ENCODE results near the gene ARFRP1. TPM values are rescaled to one million over a fixed set of nuclear protein-coding genes. Genes with fewer than 3 reads are reported as not detected.
A peak's percentile ranks its signal among the peaks of the same experiment; 100 is the strongest.

Gene ARFRP1
- total and polyA plus RNA-seq, 2 of the 4 experiments (the other 2 are of a cell fraction) = 25.3 to 36.6 TPM

DNA sequence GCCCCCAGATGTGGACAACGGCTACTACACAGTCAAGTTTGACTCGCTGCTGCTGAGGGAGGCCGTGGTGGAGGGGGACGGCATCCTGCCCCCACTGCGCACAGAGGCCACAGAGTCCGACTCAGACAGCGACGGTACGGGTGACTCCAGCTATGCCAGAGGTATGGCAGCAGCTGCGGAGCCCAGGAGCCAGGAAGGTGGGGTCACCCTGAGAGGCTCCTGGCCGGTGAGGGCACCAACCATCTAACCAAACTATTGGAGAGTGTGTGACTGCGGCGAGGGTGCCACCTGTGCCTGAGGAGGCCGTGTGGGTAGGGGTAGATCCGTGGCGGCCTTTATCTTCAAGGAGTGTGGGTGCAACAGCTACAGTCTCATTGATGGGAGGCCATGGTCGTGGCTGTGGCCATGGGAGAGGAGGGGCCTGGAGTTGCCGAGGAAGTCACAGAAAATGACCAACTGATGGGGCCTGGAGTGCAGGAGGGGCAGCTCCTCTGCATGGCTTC is 25.9 kb upstream of the ARFRP1 start:
- Histone ChIP-seq H3K36me3 (ENCODE audit: control insufficient read depth, insufficient read depth, low read length) (peaks cover 39% of the 10 kb centered on the region), H4K20me1 (ENCODE audit: insufficient read depth, low read length) (peaks cover 39% of the 10 kb centered on the region), H3K4me1 (ENCODE audit: control insufficient read depth, insufficient read depth, low read length) (no peaks in the 10 kb centered on the region), H4K8ac (ENCODE audit: low read depth in 2 of 2, low read length in 2 of 2) (no peak overlapping the region), H4K5ac (ENCODE audit: low read depth, low read length) (no peak overlapping the region), H3K79me1 (ENCODE audit: low read depth in 1 of 2, low read length in 2 of 2) (peaks cover 21 to 55% of the 10 kb centered on the region in 2 experiments), H2AFZ (replicated peaks; ENCODE audit: low read length, poor library complexity) (no peak overlapping the region), H3K23ac (ENCODE audit: low read depth, low read length) (no peak overlapping the region), H3K9ac (ENCODE audit: low read depth, low read length) (no peak overlapping the region), H4K91ac (ENCODE audit: insufficient read depth, low read depth, low read length) (no peak overlapping the region), H3K4ac (ENCODE audit: low read depth, low read length) (no peak overlapping the region), H3K9me3 (ENCODE audit: control insufficient read depth, insufficient read depth, low read length) (no peaks in the 10 kb centered on the region), H2AK5ac (ENCODE audit: low read depth, low read length) (no peak overlapping the region), H2BK120ac (ENCODE audit: low read depth, low read length) (no peak overlapping the region), H2BK15ac (ENCODE audit: low read depth, low read length) (no peak overlapping the region), H3K56ac (ENCODE audit: extremely low read depth, insufficient read depth, low read length) (no peak overlapping the region), H3K4me3 (ENCODE audit: insufficient read depth, low read depth, low read length) (no peak overlapping the region), H3K4me2 (ENCODE audit: low read depth, low read length) (no peak overlapping the region), H2AK9ac (replicated peaks; ENCODE audit: low read depth, low read length, poor library complexity) (peak overlapping the region; percentile 63), H3K27ac (ENCODE audit: insufficient read depth, low read length) (no peak overlapping the region), H2BK20ac (ENCODE audit: low read depth, low read length) (no peak overlapping the region), H3K14ac (replicated peaks; ENCODE audit: low read depth, low read length) (no peak overlapping the region), H3K9me1 (ENCODE audit: insufficient read depth, low read length) (peaks cover 19% of the 10 kb centered on the region), H3K18ac (ENCODE audit: low read depth, low read length) (no peak overlapping the region), H2BK5ac (ENCODE audit: low read depth, low read length, poor library complexity, severe bottlenecking) (no peak overlapping the region), H3K27me3 (ENCODE audit: control insufficient read depth, insufficient read depth, low read length) (no peaks in the 10 kb centered on the region)
- ChIA-PET CTCF (no interaction called here), POLR2A (ENCODE audit: unreplicated experiment) (no interaction called here)
- 89% methylated on average over 6 of the region's 18 CpGs; no CpG with 5 or more reads in 1 of the 2 experiments for WGBS, 2 experiments (ENCODE audit: extremely low coverage in 2 of 2, insufficient read length in 1 of 2)
- intact Hi-C loops (cut with micrococcal nuclease) (no loop called here), in situ Hi-C loops (cut with MboI; ENCODE audit: low sequenced_read_pairs) (no loop called here), dilution Hi-C loops (cut with HindIII; ENCODE audit: low sequenced_read_pairs, unreplicated experiment) (no loop called here)
- no TSS peak for BruUV-seq (replicated peaks)
- DNase-seq = no peak
- ATAC-seq (ENCODE audit: low read depth) = no peak
- TF ChIP-seq RCOR1 (IDR thresholded peaks at IDR 0.05; ENCODE audit: insufficient replicate concordance, low read length) (no peak), BHLHE40 (IDR thresholded peaks at IDR 0.05; ENCODE audit: low read depth, low read length) (no peak), RFX5 (IDR thresholded peaks at IDR 0.05; ENCODE audit: low read depth, low read length) (no peak), MAFK (IDR thresholded peaks at IDR 0.05; ENCODE audit: low read depth, low read length) (no peak), CEBPB (IDR thresholded peaks at IDR 0.05; ENCODE audit: low read depth, low read length) (no peak), NFE2L2 (IDR thresholded peaks at IDR 0.05; ENCODE audit: low read depth, low read length) (no peak), FOS (IDR thresholded peaks at IDR 0.05; ENCODE audit: low read depth, low read length) (no peak), POLR2A (IDR thresholded peaks at IDR 0.05; ENCODE audit: low read depth, low read length) (no peak), RAD21 (IDR thresholded peaks at IDR 0.05; ENCODE audit: low read length) (no peak), CHD1 (IDR thresholded peaks at IDR 0.05; ENCODE audit: low read depth, low read length) (no peak), MXI1 (IDR thresholded peaks at IDR 0.05; ENCODE audit: borderline replicate concordance, low read depth, low read length) (no peak), USF2 (IDR thresholded peaks at IDR 0.05; ENCODE audit: low read depth, low read length) (no peak), MAZ (IDR thresholded peaks at IDR 0.05; ENCODE audit: borderline replicate concordance, low read depth, low read length) (no peak), SMC3 (IDR thresholded peaks at IDR 0.05; ENCODE audit: low read depth, low read length) (no peak)
- TF ChIP-seq, protein P1, sequence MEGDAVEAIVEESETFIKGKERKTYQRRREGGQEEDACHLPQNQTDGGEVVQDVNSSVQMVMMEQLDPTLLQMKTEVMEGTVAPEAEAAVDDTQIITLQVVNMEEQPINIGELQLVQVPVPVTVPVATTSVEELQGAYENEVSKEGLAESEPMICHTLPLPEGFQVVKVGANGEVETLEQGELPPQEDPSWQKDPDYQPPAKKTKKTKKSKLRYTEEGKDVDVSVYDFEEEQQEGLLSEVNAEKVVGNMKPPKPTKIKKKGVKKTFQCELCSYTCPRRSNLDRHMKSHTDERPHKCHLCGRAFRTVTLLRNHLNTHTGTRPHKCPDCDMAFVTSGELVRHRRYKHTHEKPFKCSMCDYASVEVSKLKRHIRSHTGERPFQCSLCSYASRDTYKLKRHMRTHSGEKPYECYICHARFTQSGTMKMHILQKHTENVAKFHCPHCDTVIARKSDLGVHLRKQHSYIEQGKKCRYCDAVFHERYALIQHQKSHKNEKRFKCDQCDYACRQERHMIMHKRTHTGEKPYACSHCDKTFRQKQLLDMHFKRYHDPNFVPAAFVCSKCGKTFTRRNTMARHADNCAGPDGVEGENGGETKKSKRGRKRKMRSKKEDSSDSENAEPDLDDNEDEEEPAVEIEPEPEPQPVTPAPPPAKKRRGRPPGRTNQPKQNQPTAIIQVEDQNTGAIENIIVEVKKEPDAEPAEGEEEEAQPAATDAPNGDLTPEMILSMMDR (conservative IDR thresholded peaks at IDR 0.05; ENCODE audit: low read depth, low read length) = no peak
- TF ChIP-seq, protein P2, sequence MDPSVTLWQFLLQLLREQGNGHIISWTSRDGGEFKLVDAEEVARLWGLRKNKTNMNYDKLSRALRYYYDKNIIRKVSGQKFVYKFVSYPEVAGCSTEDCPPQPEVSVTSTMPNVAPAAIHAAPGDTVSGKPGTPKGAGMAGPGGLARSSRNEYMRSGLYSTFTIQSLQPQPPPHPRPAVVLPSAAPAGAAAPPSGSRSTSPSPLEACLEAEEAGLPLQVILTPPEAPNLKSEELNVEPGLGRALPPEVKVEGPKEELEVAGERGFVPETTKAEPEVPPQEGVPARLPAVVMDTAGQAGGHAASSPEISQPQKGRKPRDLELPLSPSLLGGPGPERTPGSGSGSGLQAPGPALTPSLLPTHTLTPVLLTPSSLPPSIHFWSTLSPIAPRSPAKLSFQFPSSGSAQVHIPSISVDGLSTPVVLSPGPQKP (IDR thresholded peaks at IDR 0.05; ENCODE audit: borderline replicate concordance, low read depth, low read length) = no peak
